Stimulated activated CD8-positive, alpha-beta memory T cell treated with anti-CD3 and anti-CD28 coated beads, Interleukin-4, amount 100 ng/mL, for 4 hours (primary cell): ENCODE measurements around the gene PPOX.

Source experiments
- DNase-seq, 2 donors: peaks; one replicate each; pipeline ENCODE4 v3.0.0-alpha.2; 2020; ENCODE audit warnings: low read depth in 2 of 2, low spot score in 1 of 2

The PPOX gene

DNA sequence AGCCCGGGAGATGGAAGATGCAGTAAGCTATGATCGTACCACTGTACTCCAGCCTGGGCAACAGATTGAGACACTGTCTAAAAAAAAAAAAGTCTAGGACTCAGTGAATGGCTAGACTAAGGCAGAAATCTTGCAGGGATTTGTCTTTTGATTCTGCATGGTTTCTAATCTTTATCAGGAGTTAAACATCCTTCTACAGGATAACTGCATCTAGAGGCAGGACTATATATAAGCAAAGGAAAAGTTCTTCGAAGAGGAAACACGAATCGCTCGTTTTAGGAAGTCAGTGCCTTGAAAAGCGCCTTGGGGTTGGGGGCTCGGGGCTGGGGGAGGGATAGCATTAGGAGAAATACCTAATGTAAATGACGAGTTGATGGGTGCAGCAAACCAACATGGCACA, 13.1 kb upstream of the PPOX start:
- no peak for DNase-seq

DNA sequence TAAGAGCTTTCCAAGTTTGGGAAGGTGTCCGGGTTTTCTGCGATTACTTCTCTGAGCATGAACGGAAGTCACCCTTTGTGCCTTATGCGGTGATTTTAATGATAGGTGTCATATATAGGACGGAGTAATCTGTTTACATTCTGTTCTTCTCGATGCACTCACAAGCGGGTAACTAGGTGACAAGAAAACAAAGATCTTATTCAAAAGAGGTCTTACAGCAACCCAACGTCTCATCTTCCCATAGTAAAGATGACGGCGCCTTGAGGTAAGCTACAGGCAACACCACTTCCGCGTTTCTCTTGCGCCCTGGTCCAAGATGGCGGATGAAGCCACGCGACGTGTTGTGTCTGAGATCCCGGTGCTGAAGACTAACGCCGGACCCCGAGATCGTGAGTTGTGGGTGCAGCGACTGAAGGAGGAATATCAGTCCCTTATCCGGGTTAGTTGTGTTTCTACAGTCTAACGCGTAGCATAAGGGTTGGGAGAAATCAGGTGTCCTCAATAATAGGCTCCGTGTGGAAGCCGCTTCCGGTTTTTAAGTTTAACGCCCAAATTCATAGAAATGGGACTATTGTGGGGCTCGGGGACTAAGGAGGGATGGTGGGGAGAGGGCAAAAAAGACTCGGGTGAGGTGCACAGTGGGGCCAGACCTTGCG, 12.4 kb upstream of the PPOX start, which contains the start of gene UFC1:
Gene UFC1, plus strand, starts transcription at position 297 of the 656 bp plus-strand sequence. Its CDS starts 20 bp downstream, at position 317.
- peak; percentile 58 to 61 for DNase-seq

DNA sequence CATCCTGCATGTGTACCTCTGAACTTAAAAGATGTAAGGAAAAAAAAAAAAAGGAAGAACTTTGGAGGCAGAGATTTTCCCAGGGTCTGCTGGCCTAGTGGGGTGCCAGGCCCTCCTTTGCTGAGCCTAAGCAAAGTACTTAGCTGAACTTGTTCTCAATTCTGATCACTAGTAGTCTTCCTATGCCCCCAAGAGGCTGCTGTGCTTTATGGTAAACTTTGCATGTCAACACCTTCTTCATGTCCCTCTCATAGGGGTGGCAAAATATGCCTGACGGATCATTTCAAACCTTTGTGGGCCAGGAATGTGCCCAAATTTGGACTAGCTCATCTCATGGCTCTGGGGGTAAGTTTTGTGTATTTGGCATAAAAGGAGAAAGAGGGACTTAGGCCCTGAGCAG, 8.4 kb upstream of the PPOX start:
- no peak for DNase-seq

DNA sequence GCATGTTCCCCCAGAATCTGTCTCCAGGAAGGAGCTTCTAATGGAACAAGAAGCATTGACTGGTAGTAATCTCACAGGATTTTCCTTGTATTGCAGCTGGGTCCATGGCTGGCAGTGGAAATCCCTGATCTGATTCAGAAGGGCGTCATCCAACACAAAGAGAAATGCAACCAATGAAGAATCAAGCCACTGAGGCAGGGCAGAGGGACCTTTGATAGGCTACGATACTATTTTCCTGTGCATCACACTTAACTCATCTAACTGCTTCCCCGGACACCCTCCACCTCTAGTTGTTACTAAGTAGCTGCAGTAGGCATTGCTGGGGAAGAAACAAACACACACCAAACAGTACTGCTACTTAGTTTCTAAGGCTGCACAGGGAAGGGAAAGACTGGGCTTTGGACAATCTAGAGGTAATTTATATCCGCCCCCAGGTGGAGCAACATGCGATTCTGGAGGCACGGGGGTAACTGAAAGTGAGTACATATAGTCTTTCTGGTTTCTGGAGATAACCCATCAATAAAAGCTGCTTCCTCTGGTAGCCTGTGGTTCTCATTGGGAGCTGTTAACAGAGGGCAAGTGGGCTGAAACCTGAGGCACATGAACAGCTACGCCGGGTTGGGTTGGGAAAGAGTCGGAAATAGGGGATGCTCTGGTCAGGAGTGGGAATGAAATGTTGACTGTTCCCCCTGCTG, 7.8 kb upstream of the PPOX start:
- DNase-seq = no peak

DNA sequence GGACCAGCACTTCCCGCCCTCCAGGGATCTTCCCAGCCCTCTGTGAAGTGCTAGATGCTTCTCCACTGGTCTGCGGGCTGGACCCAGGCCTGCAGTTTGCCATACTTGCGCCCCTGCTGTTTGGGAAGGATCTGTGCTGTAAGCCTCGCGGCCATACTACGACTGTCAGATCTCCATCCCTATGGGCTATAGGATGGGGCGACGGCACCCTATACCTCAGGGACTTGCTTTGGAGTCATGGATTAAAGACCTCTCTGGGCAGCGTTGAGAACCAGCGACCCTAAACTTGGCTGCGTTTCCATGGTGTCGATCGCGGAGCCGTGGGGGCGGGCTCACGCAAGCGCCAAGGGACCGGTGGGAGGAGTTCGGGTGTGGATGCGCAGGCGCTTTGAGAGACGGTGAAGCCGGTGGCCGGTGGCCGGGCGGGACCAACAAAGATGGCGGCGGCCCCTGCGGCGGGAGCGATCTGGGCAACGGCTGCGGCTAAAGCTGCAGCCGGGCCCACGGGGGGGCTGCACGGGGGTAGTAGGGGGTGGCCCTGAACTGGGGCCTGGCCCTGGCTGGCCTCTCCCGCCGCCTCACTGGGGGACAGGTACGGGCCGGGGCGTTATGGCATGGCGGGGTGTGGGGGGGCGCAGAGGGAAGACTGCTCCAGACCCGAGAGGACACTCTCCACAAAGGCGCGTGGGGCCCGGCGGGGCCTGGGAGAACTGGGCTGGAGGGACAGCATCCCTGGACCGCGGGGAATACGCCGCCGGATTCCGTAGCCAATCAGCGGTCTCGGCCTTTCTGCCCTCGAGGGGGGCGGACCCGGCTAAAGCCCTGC, 6.9 kb upstream of the PPOX start, which contains the start of gene USP21:
Gene USP21, plus strand, starts transcription at position 414 of the 826 bp plus-strand sequence. CDS start 1,141 bp downstream, outside the sequence.
- DNase-seq = peak; percentile 85 to 87

DNA sequence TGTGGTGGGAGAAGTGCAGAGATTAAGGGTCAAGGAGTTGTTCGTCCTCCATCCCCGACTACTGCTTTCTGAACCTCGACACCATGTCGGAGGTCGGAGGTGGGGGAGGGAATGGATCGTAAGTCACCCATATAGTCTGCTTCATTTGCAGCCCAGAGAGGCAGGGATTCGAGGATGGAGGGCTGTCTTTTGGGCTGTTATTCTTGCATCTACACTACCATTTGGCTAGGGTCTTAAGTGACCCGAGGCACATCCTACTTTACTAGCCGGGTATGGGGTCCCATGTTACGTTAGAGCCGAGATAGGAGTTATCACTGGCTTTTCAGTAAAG, 6.3 kb upstream of the PPOX start:
- DNase-seq = no peak

DNA sequence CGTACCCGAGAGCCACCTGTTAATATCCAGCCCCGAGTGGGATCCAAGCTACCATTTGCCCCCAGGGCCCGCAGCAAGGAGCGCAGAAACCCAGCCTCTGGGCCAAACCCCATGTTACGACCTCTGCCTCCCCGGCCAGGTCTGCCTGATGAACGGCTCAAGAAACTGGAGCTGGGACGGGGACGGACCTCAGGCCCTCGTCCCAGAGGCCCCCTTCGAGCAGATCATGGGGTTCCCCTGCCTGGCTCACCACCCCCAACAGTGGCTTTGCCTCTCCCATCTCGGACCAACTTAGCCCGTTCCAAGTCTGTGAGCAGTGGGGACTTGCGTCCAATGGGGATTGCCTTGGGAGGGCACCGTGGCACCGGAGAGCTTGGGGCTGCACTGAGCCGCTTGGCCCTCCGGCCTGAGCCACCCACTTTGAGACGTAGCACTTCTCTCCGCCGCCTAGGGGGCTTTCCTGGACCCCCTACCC, 5.5 kb upstream of the PPOX start:
- no peak for DNase-seq

DNA sequence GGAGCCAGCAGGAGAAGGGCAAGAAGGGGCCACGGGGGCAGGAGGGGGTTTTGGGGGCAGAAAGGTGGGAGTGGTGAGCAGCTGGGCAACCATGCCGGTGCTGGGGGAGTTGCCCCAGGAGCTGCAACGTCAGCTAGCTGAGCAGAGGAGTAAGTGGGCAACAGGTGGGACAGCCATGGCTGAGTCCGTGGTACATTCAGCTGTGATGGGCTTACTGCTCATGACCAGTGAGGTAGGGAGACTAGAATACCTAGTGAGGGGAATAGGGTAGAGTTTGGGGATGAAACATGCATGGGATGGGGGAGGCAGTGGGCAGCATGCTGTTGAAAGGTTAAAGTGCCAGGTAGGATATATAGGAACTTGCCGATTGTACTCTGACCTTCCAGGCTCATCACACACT, 4.6 kb upstream of the PPOX start:
- no peak for DNase-seq

DNA sequence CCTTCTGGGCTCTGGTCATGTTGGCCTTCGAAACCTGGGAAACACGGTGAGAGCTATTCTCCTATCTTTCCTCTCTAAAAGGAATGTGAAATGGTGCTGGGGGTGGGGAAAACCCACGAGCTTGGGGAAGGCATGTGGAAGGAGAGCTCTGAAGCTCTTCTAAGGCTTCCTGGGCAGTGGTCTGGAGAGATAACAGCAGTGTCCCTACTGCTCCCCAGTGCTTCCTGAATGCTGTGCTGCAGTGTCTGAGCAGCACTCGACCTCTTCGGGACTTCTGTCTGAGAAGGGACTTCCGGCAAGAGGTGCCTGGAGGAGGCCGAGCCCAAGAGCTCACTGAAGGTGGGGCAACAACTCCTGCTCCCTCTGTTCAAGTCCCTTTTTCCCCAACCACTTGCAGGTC, 4.2 kb upstream of the PPOX start:
- DNase-seq = no peak

DNA sequence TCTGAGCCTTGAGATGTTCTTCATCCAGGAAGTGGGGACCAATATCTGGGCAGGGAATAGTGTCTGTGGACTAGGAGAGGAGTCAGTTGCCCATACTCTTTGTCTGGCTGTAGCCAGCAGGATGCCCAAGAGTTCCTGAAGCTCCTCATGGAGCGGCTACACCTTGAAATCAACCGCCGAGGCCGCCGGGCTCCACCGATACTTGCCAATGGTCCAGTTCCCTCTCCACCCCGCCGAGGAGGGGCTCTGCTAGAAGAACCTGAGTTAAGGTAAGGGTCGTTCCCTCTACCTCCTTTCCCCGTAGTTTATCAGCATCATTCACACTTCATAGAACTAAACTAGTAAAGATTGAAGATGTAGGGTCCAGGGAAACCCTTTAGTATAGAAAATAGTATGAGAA, 3.4 kb upstream of the PPOX start:
- DNase-seq = no peak

DNA sequence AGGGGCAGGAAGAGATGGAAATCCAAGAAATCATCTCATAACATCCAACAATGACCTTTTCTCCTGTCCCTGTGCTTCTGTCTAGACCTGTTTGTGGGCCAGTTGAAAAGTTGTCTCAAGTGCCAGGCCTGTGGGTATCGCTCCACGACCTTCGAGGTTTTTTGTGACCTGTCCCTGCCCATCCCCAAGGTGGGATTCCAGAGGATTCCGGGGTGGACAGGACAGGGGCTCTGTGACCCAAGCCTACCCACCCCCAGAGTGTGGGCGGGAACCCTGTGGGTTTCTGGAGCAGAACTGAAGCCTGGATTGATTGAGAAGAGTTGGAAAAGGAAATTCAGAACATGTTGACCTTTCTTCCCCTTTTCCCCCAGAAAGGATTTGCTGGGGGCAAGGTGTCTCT, 2.4 kb upstream of the PPOX start:
- no peak for DNase-seq

DNA sequence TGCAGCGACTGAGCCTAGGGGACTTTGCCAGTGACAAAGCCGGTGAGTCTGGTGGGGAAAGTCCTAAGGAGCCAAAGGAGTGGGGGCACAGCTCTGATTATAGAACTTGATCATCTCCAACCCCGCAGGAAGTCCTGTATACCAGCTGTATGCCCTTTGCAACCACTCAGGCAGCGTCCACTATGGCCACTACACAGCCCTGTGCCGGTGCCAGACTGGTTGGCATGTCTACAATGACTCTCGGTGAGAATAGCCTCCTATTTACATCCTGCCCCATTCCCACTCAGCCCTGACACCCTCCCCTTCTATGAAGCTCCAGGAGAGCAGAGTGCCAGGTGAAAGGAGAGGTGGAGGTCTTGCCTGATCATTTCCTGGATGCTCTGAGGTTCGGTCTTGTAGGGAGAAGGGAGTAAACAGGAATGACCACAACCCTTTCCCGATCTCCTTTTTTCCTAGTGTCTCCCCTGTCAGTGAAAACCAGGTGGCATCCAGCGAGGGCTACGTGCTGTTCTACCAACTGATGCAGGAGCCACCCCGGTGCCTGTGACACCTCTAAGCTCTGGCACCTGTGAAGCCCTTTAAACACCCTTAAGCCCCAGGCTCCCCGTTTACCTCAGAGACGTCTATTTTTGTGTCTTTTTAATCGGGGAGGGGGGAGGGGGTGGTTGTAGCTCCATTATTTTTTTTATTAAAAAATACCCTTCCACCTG, 1.2 kb upstream of the PPOX start:
- DNase-seq = no peak

DNA sequence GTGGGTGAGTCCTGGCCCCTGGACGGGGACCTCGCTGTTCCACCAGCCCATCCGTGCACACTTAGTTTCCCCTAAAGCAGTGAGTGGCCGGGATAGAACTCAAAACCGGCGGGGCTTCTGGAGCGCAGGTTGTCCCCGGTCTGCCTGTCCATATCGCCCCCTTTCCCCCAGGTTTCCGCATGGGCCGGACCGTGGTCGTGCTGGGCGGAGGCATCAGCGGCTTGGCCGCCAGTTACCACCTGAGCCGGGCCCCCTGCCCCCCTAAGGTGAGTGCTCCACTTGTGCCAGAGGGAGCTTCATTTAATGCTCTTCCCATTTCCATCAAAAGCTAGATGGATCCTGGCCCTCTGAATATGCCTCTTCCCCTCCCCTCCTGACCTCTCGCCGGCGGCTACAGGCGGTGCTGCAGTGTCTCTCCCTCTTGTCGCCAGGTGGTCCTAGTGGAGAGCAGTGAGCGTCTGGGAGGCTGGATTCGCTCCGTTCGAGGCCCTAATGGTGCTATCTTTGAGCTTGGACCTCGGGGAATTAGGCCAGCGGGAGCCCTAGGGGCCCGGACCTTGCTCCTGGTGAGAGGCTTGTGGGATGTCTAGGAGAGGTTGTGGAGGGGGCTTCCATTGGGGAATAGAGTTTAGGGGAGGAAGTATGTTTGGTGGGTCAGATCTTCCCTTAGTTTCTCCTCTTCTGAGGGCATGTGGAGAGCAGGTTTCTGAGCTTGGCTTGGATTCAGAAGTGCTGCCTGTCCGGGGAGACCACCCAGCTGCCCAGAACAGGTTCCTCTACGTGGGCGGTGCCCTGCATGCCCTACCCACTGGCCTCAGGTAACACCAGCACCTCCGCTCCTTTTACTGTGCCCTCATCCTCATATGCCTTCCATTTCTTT, 683 bp downstream of the PPOX start:
- DNase-seq = no peak

DNA sequence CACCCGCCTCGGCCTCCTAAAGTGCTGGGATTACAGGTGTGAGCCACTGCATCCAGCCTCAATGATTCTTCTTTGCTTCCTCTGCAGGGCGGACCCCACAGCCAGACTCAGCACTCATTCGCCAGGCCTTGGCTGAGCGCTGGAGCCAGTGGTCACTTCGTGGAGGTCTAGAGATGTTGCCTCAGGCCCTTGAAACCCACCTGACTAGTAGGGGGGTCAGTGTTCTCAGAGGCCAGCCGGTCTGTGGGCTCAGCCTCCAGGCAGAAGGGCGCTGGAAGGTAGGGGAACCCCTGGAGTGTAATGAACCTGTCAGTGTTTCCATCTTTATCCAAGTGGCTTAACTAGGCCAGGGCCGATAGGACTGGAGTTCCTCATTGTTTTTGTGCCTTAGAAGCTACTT, 2.7 kb downstream of the PPOX start:
- no peak for DNase-seq

DNA sequence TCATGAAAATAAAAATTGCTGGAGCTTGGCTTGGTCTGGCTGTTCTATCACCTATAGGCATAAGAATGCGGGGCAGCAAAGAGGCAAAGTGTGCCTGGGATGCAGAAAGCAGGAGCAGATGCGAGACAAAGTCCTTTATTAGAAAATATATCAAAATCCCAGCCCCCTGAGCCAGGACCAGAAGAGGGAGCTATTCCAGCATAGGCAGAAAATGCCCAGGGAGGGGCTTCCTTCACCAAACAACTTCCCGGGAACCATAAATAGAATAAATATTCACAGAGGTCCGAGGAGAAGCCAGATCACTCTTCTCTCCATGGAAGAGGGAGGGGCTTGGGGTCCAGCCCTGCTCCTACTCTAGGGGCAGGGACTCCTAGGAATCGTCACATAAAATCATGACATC, 5.0 kb downstream of the PPOX start:
- DNase-seq = no peak

DNA sequence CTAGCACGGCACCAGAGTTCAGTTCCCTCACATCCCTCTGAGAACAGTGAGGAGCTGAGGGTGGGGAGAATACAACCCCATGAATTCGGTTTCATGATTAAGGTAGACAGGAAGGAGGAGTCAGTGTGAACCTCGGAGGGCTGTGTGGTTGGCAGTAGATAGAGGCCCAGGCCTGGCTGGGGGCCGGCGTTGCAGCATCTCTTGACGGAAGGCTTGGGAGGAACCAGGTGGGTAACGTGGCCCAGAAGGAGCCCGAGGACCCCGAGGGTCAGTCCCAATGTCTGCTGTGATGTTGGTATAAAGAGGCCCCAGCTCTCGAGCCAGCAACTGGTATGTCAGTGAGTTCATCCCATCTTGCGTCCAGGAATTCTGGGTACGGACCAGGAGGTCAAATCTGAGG, 5.5 kb downstream of the PPOX start:
- DNase-seq = no peak

DNA sequence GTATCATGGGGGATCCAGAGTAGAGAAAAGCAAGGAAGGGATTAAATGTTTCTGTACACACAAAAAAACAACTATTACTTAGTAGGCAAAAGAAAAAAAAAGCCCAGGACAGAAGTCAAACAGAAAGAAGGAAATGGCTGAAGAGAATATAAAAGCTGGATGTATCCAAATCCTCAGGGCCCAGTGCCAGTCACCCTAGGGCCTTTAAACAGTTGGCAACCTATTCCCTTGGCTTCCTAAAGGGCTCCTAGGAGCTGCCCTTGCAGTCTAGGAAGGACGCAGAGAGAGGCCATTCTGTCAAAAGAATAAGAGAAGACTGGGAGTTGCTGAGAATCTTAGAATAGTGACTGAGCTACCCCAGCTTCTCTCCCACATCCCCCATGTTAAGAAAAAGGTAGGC, 6.1 kb downstream of the PPOX start:
- DNase-seq = no peak

DNA sequence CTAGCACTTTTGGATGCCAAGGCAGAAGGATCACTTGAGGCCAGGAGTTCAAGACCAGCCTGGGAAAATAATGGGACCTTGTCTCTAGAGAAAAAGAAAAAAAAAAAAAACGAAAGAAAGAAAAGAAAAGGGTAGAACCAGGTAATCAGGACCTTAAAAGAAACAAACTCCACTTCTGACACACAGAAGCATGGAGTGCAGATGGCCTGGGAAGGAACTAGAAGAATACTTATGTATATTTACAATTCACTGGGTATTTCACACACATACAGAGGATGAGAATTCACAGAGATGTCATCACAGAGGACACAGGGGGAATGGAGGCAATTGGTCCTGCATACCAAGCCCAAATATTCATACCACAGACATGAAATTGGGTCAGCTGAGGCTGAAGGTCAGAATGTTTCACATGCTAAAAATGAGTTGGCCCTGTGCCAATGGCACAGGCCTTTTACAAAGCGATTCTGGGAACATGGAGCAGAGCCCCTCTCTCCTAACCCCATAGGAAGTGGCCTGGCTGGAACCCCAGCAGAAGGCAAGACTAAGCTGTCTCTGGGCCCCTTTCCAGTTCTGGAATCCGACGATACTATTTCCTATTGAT, 6.7 kb downstream of the PPOX start:
- no peak for DNase-seq

DNA sequence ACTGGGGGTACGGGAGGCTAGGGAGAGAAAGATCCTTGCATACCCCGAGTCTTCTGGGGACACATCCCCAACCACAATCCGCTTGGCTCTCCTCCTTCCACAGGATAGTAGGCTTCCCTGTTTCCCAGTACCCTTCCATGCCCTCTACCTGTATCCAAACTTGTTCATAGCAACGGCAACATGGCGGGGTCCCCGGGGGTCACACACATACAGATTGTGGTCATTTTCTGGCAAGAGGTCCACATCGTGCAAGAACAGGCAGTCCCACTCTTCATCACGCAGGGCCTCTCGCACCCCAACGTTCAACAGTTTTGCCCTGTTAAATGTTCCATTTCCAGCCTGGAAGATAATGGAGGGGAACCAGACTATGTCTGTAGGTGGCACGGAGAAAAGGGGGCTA, 7.5 kb downstream of the PPOX start:
- DNase-seq = no peak

DNA sequence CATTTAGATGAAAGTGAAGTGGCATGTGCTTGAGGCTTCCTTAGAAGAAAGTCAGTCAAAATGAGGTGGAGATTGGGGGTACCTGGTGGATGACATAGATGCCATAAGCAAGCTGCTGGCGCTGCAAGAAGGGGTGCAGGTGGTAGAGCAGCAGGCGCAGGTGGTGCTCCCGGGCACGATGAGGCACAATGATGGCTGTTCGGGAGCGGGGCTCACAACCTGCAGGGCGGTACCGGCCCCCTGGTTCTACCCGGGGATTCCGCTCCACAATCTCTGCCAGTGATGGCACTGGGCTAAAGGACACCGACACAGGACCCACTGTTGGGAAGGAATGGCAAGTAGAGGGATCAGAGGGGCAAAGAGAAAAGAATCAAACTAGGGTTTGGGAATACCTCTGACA, 8.7 kb downstream of the PPOX start:
- no peak for DNase-seq
